Daoy (cell line): ENCODE measurements around the gene PCCA. TPM values are rescaled to one million over a fixed set of nuclear protein-coding genes. Genes with fewer than 3 reads are reported as not detected.
"Not testable (repeated sequence)": the region's sequence is repeated elsewhere in the genome, so short reads cannot be mapped to it uniquely, and the experiment has no call there.

Source experiments
- DNase-seq: peaks from one replicate; pipeline ENCODE4 v3.0.0-alpha.2; 2015; ENCODE audit warnings: low read depth
- total RNA-seq: library from RNA; depleted of rRNA; stranded (reverse); fragments of >200 nt; shearing (Covaris generic); gene quantifications from 2 replicates; pipeline ENCODE4 v1.2.3, GENCODE V29; 2014

The PCCA gene
- total RNA-seq, 1 experiment from 2014 or later: 6.2 TPM

DNA sequence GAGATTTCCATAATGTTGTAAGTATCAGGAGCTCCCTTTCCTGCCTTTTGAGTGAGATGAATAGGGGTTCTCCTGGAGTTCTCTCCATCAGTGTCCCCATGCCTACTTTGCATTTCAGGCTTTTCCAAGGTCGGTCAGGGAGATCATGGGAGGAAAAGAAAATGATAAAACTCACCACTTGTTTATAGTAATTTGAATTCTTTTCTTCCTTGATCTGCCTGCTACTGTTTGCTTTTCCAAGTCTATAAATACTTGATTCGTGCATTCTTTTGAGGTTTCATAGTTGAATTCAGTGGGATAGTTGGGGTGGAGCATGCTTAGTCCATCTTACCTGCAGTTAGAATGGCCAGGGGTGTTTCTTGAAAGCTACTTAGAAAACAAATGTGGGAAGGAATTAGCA lies 51.5 kb downstream of the PCCA start:
- DNase-seq: no peak

DNA sequence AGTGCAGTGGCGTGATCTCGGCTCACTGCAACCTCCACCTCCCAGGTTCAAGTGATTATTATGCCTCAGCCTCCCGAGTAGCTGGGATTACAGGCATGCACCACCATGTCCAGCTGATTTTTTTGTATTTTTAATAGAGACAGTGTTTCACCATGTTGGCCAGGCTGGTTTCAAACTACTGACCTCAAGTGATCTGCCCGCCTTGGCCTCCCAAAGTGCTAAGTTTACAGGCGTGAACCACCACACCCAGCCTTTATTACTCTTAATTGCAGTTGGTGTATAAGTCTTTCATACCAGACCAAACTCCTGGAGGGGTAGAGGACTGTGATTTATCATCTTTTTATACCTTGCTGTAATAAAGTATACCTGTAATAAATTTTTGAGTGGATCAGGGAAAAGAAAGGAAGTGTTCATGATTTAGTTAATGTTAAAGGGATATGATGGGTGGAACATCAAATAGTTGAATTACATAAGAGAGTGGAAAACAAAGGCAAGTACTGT lies 52.6 kb downstream of the PCCA start:
- DNase-seq: not testable (repeated sequence)

DNA sequence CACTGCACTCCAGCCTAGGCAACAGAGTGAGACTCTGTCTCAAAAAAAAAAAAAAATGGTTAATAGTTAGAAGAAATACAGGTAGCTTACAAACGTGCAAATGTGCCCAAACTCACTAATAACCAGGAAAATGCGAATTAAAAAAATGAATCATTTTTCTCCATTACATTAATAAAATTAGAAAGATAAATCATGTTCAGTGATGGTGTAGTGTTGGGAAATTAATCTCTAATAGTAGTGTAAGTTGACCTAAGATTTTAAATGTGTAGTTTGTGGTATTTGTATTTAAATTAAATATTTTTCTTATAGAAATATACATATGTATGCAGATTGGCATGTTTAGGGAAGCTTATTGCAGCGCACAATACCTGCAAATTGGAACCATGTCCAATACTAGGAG lies 57.6 kb downstream of the PCCA start:
- no peak for DNase-seq

DNA sequence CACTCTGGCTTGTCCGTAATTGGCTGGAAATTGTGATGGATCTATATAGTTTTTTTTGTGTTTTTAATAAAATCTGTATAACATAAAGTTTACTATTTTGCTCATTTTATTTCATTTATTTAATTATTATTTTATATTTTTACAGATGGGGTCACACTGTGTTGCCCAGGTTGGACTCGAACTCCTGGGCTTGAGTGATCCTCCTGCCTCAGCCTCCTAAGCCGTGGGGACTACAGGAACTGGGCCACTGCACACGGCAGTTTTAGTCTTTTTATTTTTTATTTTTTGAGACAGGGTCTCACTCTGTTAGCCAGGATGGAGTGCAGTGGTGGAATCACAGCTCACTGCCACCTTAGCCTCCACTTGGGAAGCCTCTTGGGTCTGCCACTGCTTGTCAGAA lies 58.9 kb downstream of the PCCA start:
- DNase-seq: no peak

DNA sequence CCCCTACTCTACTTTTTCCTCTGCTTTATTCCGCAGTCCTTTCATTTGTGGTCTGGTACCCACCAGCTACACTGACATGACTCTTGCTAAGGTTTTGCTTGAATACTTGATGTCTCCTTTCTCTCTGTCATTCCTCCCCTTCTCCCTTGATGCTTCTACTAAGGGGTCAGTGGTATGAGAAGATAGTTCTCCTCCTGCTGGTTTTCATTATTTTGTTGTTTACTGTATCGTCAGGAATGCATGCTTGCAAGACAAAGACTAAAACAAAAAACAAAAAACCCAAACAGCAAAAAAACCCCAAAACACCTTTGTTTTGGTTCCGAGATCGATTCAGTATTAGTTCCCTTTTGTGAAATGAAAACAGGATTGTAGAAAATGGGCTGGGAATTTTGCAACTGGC lies 59.5 kb downstream of the PCCA start:
- DNase-seq: no peak

DNA sequence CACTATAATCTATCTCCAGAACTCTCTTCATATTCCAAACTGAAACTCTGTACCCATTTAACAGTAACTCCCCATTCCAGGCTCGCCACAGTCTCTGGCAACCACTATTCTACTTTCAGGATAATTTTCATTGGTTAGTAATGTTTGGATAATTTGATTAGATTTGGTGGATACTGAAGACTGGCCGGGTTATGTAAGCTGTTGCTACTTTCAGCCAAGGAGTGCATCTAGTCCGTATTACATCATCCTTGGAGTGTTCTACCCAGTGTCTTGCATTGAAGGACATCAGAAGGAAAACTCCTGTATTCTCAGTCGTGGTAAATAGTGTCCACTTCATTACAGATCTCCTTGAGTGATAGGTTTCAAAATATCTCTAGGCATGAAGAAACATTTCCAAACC lies 60.5 kb downstream of the PCCA start:
- DNase-seq: no peak

DNA sequence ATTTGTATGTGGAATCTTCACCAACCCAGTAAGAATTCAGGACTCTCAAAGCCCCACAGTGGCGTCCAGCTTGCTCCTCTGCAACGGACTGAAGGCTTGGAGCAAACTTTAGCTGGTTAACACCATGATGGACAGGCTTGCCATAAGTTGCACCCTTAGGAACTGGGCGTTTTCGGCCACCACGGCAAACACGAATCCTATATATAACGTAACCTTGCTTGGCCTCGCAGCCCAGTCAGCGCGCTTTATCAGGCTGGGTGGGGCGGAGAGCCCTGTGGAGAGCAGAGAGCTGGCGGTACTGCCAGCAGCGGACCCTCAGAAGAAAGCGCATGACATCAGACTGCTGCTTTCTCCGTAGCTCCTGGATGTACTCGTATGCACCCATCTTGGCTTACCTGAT lies 61.8 kb downstream of the PCCA start:
- not testable (repeated sequence) for DNase-seq

DNA sequence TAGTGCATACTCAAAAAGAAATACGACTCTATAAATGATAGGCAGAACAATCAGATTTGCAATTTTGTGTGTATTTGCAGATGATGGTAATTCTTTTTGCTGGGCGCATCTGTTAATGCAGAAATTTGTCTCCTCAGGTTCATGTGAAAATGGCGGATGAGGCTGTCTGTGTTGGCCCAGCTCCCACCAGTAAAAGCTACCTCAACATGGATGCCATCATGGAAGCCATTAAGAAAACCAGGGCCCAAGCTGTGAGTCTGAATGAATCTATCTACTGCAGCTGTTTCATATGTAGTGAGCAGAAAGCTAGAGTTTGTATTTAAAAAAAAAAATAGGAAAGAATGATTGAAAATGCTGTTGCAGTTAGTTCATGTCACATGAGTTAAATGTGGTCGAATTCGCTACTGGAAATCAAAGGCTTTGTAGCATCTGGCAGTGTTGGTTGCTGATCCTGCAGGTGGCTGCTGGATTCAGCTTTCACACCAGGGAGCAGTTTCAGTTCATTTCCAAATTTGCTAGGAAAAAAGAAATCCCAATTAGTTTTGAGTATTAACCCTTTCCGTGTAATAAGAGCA lies 66.0 kb downstream of the PCCA start:
- DNase-seq: no peak

DNA sequence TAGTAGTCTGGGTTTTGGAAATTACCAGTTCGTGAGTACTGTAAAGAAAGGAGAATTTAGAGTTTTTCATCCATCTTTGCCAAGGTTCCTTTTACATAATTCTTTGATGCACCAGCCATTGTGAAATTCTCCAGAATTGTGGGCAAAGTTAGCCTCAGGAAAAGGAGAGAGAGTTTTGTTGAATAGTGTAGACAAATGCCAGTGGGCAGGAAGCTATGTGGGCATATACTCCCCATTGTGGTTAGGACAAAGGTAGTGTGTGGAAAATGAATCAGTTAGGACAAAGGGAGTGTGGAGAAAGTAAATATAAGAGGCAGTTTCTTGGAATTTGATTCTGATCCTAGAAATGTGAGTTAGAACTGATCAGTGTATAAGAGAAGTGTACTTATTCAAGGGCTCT lies 67.9 kb downstream of the PCCA start:
- peak; percentile 64 for DNase-seq

DNA sequence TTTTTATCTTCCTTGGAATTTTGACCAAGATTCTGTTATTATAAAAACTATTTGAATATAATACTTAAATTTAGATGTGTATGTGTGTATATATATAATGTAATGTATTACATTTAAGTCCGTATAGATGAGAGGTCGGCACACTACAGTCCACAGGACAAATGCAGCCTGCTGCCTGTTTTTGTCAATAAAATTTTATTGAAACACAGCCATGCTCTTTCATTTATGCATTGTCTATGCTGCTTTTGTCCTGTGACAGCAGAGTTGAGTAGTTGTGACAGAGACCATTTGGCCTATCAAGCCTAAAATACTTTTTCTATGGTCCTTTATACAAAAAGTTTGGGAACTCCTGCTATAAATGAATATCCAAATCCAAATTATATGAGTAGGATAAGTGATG lies 69.7 kb downstream of the PCCA start:
- no peak for DNase-seq

DNA sequence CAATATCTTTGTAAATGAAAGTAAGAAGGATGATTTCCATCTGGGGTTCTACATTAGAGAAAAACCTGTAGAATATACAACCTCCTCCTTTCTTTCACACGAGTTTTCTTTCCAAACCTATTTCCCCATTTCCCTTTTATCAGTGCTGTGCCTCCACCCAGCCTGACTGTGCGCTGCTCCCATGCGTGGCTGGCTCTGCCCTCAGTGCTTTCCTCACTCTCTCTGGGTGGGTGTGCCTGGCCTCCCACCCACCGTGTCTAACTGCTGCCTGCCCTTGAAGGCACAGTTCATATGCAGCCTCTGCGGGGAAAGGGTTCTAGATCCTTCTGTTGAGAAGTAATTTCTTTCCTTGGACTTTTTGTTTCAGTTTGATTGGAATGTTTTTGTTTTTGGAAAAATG lies 70.7 kb downstream of the PCCA start:
- DNase-seq: no peak

DNA sequence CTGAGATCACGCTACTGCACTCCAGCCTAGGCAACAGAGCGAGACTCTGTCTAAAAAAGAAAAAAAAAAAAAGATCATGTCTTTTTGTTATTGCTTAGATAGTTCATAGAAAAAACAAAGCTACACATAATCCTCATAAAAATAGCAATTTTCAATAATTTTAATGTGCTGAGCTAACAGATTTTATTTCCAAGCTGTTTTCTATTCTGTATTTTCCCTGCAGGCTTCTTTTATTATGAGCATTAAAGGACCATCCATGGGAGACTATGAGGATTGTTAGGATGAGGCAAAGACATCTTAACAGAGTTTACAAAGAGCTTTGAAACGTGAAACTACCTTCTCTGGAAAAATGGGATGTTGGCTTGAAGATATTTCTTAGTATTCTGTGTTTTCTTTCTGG lies 71.6 kb downstream of the PCCA start:
- no peak for DNase-seq

DNA sequence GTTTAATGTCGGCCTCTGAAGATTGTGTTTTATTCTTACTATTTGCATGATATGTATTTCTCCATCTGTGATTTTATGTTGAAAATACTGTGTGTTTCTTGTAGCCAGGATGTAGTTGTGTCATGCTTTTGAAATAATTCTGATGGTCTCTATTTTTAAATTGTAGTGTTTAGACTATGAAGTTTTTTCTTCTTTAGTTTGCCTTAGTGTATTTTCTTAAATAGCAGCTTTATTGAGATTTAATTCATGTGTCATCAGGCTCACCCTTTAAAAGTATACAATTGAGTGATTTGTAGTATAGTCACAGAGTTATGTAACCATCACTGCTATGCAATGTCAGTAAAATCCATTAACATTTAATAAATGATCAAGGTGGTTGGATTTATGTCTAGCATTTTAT lies 74.5 kb downstream of the PCCA start:
- no peak for DNase-seq

DNA sequence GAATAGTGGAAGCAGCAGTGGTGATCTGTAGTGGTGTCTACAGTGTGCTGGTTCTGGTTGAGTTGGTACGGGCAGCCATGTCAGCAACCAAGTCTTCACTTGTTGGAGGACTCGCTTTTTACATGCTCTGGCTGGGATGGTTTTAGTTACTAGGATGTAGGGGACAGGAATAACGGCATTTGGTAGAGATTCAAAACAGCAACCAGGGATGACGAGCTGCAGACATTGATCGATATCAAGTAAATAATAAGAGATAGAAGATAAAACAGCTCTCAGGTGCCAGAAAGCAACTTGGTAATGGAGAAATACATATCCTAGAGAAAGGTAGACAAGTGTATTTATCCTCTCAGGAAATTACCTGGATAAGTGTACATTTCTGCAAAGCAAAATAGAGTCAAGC lies 84.3 kb downstream of the PCCA start:
- no peak for DNase-seq

DNA sequence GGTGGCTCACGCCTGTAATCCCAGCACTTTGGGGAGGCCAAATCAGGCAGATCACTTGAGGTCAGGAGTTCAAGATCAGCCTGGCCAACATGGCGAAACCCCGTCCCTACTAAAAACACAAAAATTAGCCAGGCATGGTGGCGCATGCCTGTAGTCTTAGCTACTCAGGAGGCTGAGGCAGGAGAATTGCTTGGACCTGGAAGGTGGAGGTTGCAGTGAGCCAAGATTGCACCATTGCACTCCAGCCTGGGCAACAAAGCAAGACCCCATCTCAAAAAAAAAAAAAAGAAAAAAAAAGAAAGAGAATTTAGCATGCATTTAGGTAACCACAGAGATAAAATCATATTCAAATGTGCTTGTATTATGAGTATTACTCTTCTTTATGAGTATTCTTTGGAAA lies 85.6 kb downstream of the PCCA start:
- DNase-seq: not testable (repeated sequence)

DNA sequence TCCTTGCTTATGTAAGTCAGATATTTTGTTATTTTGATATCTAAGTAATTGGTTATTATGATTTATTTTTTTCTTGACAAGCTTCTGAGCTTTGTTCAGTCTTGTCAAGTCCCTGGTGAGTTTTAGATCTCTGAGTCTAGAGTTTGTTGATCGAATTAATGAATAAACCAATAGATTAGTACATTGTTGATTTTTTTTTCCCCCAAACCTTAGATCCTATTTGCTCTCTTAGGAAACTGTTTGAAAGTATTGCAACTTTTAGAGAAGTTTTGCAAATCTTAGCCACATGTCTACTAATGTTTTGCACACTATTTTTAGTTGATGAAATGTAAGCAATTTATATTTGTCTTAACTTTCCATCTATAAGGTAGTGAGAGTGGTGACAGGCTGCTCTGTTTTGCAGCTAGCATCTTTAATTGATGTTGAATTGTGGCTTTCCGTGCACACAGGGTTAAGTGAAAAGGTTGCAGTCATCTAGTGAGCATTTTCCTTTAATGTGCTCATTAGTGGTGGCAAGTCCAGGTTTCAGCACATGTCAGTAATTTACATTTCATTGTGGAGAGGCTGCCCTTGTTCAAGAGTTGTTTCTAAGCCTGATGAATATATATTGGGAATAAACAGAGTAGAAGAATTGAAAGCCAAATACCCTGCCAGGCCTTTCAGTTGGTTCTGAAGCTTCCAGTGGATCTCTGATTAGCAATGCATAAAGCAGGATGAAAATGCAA lies 86.3 kb downstream of the PCCA start:
- DNase-seq: no peak

DNA sequence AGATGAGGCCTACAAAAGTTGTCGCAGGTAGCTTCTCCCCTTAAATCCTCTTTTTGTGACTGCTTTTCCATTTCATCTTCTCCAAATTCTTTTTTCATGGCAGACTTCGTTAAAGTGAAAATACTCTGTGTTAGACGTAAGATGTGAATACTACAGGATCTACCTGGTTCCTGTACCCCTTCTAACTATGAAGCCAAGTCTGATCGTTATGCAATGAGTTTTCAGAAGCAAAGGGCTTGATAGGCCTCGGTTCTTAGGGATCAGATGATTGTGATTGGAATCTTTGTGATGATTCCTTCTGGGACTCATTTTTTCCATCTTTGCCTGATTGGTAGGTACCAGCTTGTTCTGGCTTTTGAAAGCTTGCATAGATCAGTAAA lies 86.9 kb downstream of the PCCA start:
- DNase-seq: no peak

DNA sequence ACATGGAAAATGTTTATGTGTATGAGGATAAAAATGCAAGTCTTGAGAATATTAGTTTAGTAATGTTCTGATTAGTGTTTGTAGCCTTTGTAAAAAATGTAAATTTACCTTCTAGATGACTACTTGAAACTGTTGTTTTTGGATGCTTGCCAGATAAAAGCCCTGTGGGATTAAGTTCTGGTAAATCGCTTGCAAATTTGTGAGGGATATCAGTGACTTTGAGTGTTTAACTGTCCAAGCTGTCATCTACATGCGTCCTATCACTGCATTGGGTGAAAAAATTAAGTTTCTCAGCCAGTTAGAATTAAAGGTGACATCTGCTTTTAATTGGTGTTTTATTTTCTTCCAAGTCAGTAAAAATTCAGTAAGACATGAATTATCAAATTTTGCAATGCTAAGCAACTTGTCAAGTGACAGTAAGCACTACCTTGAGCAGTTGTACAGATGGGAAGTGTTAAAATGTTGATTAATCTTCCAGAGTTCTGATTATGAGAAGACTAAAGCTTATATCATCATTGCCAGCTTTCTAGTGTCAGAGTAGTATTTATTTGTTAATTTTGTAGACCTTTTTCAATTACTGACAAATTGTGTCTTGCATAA lies 88.0 kb downstream of the PCCA start:
- DNase-seq: peak; percentile 5

DNA sequence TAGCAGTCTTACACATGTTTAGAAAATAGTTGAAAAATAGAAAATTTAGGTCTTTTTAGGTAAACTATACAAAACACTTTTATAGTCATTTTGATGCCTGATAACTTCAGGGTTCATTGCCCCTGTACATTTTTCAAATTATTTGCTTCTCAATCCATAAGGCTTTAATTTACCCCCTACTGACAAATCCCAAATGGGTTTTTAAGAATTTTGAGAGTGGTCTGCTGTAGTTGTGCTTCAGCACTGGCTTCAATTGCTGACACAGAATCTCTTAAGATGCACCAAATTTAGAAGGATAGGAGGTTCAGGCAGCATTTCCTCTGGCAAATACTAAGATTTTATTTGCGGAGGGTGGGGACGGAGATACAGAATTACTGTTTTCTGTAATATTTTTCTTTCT lies 89.4 kb downstream of the PCCA start:
- DNase-seq: no peak

DNA sequence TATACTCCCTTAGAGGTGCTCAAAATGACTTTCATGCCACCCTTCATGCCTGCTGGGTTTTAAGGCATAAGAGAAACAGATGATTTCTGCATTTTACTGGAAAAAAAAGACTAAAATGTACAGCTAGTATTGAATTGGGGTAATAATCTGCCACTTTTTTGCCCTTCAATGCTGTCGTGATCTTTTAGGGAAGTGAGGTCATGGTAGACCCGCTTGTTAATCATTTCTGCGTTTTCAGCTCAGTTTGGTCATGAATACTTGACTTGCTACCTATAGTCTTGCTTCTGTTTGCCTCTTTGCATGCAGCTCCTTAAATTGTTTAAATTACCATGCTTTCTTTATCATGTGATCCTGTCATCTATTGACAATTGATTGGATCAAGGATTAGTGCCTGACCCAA lies 90.4 kb downstream of the PCCA start:
- DNase-seq: no peak

DNA sequence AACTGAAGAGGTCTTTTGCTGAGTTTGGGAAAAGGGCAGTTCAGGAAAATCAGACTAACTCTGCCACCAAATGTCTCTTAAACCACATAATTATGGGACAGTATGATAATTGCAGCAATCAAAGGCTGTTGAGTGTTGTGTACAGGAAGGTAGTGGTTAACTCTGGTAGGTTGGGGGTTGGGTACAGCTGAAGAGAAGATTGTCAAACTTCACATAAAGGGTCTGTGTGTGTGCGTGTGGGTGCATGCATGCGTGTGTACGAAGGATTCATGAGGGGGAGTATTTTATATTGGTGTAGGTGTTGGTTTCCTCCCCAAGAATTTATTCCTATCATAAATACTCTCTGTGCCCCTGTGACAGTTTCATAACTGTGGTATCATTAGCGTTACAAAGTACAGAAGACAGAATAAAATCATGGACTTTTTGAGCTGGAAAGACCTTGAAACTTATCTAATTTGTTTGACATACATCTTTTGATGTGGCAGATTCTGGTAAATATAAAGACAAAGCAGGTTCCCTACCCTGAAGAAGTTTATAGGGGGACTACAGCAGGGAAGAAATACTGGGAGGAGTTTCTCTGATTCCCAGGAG lies 94.1 kb downstream of the PCCA start:
- DNase-seq: no peak

DNA sequence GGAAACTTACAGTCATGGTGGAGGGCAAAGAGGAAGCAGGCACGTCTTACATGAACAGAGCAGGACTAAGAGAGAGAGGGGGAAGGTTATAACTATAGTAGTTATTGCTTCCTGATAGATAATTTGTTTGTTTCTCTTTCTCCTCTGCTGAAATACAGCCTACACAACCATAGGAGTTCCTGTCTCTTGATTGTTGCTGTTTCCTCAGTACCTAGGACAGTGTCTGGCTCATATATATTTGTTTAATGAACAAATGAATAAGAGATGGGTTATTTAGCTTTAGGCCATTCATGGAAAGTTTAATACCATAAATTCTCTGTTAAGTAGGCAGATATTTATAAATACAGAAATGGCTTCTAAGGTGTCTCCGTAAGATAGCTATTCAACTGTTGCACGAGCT lies 95.2 kb downstream of the PCCA start:
- DNase-seq: no peak

DNA sequence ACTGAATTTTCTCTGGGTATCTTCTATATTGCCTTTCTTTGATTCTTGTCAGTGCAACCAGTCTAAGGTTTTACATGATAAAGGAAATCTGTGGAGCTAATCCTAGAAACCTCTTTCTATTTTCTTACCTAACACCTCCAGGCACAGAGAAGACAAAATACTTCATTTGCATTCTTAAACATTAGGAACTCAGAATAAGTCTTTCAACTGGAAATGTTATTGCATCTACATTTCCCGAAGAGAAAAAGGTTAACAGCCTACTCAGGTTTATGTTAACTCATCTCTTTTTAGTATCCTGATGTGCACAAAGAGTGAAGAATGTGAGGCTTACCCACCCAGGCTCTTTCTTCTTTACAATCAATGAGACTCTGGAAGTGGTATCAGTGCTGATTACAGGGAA lies 106.7 kb downstream of the PCCA start:
- no peak for DNase-seq
